ENCODE data around the gene UTP14C.

GRCh38 chr13:51981355-51981754 is 43.1 kb upstream of the UTP14C start:
- TF ChIP-seq MAX (IDR thresholded peaks at IDR 0.05): no peak
- TF ChIP-seq, protein P1, sequence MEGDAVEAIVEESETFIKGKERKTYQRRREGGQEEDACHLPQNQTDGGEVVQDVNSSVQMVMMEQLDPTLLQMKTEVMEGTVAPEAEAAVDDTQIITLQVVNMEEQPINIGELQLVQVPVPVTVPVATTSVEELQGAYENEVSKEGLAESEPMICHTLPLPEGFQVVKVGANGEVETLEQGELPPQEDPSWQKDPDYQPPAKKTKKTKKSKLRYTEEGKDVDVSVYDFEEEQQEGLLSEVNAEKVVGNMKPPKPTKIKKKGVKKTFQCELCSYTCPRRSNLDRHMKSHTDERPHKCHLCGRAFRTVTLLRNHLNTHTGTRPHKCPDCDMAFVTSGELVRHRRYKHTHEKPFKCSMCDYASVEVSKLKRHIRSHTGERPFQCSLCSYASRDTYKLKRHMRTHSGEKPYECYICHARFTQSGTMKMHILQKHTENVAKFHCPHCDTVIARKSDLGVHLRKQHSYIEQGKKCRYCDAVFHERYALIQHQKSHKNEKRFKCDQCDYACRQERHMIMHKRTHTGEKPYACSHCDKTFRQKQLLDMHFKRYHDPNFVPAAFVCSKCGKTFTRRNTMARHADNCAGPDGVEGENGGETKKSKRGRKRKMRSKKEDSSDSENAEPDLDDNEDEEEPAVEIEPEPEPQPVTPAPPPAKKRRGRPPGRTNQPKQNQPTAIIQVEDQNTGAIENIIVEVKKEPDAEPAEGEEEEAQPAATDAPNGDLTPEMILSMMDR (IDR thresholded peaks at IDR 0.05; ENCODE audit: low read depth, low read length, missing input control): no peak
- TF ChIP-seq, protein P2, sequence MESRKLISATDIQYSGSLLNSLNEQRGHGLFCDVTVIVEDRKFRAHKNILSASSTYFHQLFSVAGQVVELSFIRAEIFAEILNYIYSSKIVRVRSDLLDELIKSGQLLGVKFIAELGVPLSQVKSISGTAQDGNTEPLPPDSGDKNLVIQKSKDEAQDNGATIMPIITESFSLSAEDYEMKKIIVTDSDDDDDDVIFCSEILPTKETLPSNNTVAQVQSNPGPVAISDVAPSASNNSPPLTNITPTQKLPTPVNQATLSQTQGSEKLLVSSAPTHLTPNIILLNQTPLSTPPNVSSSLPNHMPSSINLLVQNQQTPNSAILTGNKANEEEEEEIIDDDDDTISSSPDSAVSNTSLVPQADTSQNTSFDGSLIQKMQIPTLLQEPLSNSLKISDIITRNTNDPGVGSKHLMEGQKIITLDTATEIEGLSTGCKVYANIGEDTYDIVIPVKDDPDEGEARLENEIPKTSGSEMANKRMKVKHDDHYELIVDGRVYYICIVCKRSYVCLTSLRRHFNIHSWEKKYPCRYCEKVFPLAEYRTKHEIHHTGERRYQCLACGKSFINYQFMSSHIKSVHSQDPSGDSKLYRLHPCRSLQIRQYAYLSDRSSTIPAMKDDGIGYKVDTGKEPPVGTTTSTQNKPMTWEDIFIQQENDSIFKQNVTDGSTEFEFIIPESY (IDR thresholded peaks at IDR 0.05): no peak
- no peak for TF ChIP-seq YY1 (IDR thresholded peaks at IDR 0.05)
- TF ChIP-seq TAF1 (conservative IDR thresholded peaks at IDR 0.05): no peak
- TF ChIP-seq, protein P3, sequence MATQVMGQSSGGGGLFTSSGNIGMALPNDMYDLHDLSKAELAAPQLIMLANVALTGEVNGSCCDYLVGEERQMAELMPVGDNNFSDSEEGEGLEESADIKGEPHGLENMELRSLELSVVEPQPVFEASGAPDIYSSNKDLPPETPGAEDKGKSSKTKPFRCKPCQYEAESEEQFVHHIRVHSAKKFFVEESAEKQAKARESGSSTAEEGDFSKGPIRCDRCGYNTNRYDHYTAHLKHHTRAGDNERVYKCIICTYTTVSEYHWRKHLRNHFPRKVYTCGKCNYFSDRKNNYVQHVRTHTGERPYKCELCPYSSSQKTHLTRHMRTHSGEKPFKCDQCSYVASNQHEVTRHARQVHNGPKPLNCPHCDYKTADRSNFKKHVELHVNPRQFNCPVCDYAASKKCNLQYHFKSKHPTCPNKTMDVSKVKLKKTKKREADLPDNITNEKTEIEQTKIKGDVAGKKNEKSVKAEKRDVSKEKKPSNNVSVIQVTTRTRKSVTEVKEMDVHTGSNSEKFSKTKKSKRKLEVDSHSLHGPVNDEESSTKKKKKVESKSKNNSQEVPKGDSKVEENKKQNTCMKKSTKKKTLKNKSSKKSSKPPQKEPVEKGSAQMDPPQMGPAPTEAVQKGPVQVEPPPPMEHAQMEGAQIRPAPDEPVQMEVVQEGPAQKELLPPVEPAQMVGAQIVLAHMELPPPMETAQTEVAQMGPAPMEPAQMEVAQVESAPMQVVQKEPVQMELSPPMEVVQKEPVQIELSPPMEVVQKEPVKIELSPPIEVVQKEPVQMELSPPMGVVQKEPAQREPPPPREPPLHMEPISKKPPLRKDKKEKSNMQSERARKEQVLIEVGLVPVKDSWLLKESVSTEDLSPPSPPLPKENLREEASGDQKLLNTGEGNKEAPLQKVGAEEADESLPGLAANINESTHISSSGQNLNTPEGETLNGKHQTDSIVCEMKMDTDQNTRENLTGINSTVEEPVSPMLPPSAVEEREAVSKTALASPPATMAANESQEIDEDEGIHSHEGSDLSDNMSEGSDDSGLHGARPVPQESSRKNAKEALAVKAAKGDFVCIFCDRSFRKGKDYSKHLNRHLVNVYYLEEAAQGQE (IDR thresholded peaks at IDR 0.05): no peak
- no peak for TF ChIP-seq GABPA (IDR thresholded peaks at IDR 0.05 in 1 of 2, conservative IDR thresholded peaks at IDR 0.05 in 1 of 2)
- no peak for TF ChIP-seq JUND (IDR thresholded peaks at IDR 0.05)
